CD8-positive, alpha-beta memory T cell (primary cell): ENCODE data around the gene NKX1-2. TPM values are rescaled to one million over a fixed set of nuclear protein-coding genes. Genes with fewer than 3 reads are reported as not detected.

Experiments
- CTCF ChIA-PET: fragments of 350-600 bp; sonication (Branson Sonifier 250); formaldehyde crosslinking; loops from one replicate; lab custom pipeline; 2021; ENCODE audit warnings: antibody characterized with exemption; lab: Charles Lee
- POLR2A ChIA-PET: fragments of 350-600 bp; sonication (Branson Sonifier 250); formaldehyde crosslinking; loops from one replicate; lab custom pipeline; 2021; ENCODE audit warnings: antibody characterized with exemption; lab: Charles Lee
- DNase-seq, 5 donors: peaks; one replicate each; pipeline versions ENCODE4 v3.0.0 to v3.0.0-alpha.2; 2020 to 2022; ENCODE audit warnings: mixed read lengths in 1 of 5
- H3K27ac ChIP-seq: one replicate; pipeline ENCODE4 v1.7.0; 2013; ENCODE audit warnings: low read depth, mild to moderate bottlenecking, low read length, moderate library complexity
- H3K27me3 ChIP-seq: 2 replicates; pipeline ENCODE4 v1.7.0; 2013; ENCODE audit warnings: low read length, mild to moderate bottlenecking; ENCODE audit not compliant: insufficient read depth, poor library complexity, severe bottlenecking
- H3K36me3 ChIP-seq: 2 replicates; pipeline ENCODE4 v1.7.0; 2013; ENCODE audit warnings: mild to moderate bottlenecking, low read length, moderate library complexity; ENCODE audit not compliant: insufficient read depth
- H3K4me1 ChIP-seq: 2 replicates; pipeline ENCODE4 v1.7.0; 2013; ENCODE audit warnings: mild to moderate bottlenecking, low read length, moderate library complexity; ENCODE audit not compliant: insufficient read depth
- H3K4me3 ChIP-seq: 2 replicates; pipeline ENCODE4 v1.7.0; 2013; ENCODE audit warnings: mild to moderate bottlenecking, low read length
- H3K9me3 ChIP-seq: 2 replicates; pipeline ENCODE4 v1.7.0; 2013; ENCODE audit warnings: mild to moderate bottlenecking, low read length
- H3K27ac Mint-ChIP-seq, 8 donors: one replicate each; pipeline ENCODE4 v1.8.0; 2020 to 2021; ENCODE audit warnings: mixed read lengths in 8 of 8, mild to moderate bottlenecking in 6 of 8, inconsistent platforms in 3 of 8, moderate library complexity in 3 of 8
- H3K27me3 Mint-ChIP-seq, 2 donors: one replicate each; pipeline ENCODE4 v1.8.0; 2020 to 2021; ENCODE audit warnings: mixed read lengths in 2 of 2, mild to moderate bottlenecking in 1 of 2, moderate library complexity in 1 of 2
- H3K36me3 Mint-ChIP-seq, 3 donors: one replicate each; pipeline ENCODE4 v1.8.0; 2020 to 2021; ENCODE audit warnings: mixed read lengths in 3 of 3, inconsistent platforms in 1 of 3, mild to moderate bottlenecking in 1 of 3
- H3K4me1 Mint-ChIP-seq, 3 donors: one replicate each; pipeline ENCODE4 v1.8.0; 2020 to 2021; ENCODE audit warnings: mixed read lengths in 3 of 3, inconsistent platforms in 1 of 3, mild to moderate bottlenecking in 1 of 3
- H3K4me3 Mint-ChIP-seq, 7 donors: one replicate each; pipeline ENCODE4 v1.8.0; 2020 to 2021; ENCODE audit warnings: mixed read lengths in 7 of 7, mild to moderate bottlenecking in 6 of 7, moderate library complexity in 4 of 7, inconsistent platforms in 2 of 7
- H3K9me3 Mint-ChIP-seq, 5 donors: one replicate each; pipeline ENCODE4 v1.8.0; 2020 to 2022; ENCODE audit warnings: mixed read lengths in 5 of 5, mild to moderate bottlenecking in 3 of 5, moderate library complexity in 2 of 5, inconsistent platforms in 1 of 5
- polyA plus RNA-seq: library from polyadenylated mRNA; unstranded; fragments of 300-500 nt; fragmentation: Illumina TruSeq; gene quantifications from one replicate; pipeline ENCODE4 v1.2.3, GENCODE V29; 2021
- total RNA-seq, 2 experiments: library from RNA; stranded (reverse); gene quantifications; one replicate each; pipeline ENCODE4 v1.2.3, GENCODE V29; 2021

The NKX1-2 gene
- total and polyA plus RNA-seq, 3 experiments from 2014 or later, result not detected

- Mint-ChIP-seq H3K4me3 (peak overlapping the region in 4 of 7 donors; percentile 20 to 69 (median 48)), H3K27me3 (no peaks in the 10 kb centered on the region), H3K9me3 (no peaks in the 10 kb centered on the region), H3K36me3 (peaks cover under 1 to 32% (median 14%) of the 10 kb centered on the region in 3 donors), H3K27ac (no peak overlapping the region), H3K4me1 (peaks cover 0 to 3% (median 0%) of the 10 kb centered on the region in 3 donors)
- Histone ChIP-seq H3K27ac (no peak overlapping the region), H3K9me3 (no peaks in the 10 kb centered on the region), H3K36me3 (no peaks in the 10 kb centered on the region), H3K27me3 (no peaks in the 10 kb centered on the region), H3K4me3 (no peak overlapping the region), H3K4me1 (peaks cover 4% of the 10 kb centered on the region)
- DNase-seq, result no peak
- ChIA-PET POLR2A (no interaction called here), CTCF (no interaction called here)
Observed at GRCh38 chr10:124494046-124494807, 44.4 kb upstream of the NKX1-2 start.

DNA sequence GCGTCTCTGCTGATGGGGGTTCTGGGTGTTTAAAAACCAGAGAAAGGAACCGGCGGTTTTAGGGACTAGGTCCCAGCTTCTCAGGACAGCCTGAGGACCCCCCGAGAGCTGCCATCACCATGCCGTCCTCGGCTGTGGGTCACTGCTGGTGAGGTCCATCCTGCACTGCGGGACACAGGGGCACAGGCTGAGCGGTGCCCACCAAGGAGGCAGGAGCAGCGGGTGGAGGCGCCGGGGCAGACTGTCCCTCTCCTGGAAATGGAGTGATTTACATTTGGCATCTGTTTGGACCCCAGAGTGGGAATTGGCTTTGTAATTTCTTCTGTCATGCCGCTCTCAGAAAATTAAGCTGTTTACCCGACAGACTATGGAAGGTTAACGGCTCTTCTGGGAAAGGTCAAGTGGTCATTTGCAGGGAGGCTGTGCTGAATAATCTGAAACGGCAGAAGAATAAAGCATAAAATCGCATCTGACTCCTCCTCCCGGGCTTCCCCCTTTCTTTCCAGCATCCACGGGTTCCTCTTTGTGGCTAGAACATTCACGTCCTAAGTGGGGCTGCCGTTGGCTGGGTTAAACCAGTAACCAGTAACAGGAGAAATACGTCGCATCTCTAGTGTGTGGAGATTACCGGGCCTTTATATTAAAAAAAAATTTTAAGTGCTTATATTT is 43.5 kb upstream of the NKX1-2 start:
- H3K4me3 Mint-ChIP-seq, result no peak overlapping the region
- POLR2A ChIA-PET, result no interaction called here

GRCh38 chr10:124492266-124492665 is 42.4 kb upstream of the NKX1-2 start:
- no peak overlapping the region for H3K4me3 Mint-ChIP-seq
- Histone ChIP-seq H3K4me3 (no peak overlapping the region), H3K4me1 (peaks cover 4% of the 10 kb centered on the region), H3K27ac (no peak overlapping the region), H3K27me3 (no peaks in the 10 kb centered on the region), H3K9me3 (no peaks in the 10 kb centered on the region), H3K36me3 (no peaks in the 10 kb centered on the region)
- peak overlapping the region in 1 of 8 donors; percentile 24 for H3K27ac Mint-ChIP-seq
- peaks cover 0 to 2% (median 1%) of the 10 kb centered on the region in 5 donors for H3K9me3 Mint-ChIP-seq
- H3K4me1 Mint-ChIP-seq, result peaks cover 0 to 3% (median 0%) of the 10 kb centered on the region in 3 donors
- no peak for DNase-seq
- ChIA-PET CTCF (no interaction called here), POLR2A (no interaction called here)
- peaks cover 12 to 37% (median 16%) of the 10 kb centered on the region in 3 donors for H3K36me3 Mint-ChIP-seq
- no peaks in the 10 kb centered on the region for H3K27me3 Mint-ChIP-seq

More for the DNA sequence above, 43.5 kb upstream of the NKX1-2 start:
- H3K4me1 ChIP-seq, result peaks cover 4% of the 10 kb centered on the region
- CTCF ChIA-PET, result no interaction called here
- no peaks in the 10 kb centered on the region for H3K27me3 ChIP-seq
- Mint-ChIP-seq H3K27me3 (no peaks in the 10 kb centered on the region), H3K27ac (peak overlapping the region in 1 of 8 donors; percentile 50), H3K36me3 (peaks cover 9 to 40% (median 16%) of the 10 kb centered on the region in 3 donors), H3K9me3 (no peaks in the 10 kb centered on the region), H3K4me1 (peaks cover 0 to 3% (median 0%) of the 10 kb centered on the region in 3 donors)
- H3K27ac ChIP-seq, result no peak overlapping the region
- no peaks in the 10 kb centered on the region for H3K36me3 ChIP-seq
- no peak for DNase-seq
- H3K9me3 ChIP-seq, result no peaks in the 10 kb centered on the region
- H3K4me3 ChIP-seq, result no peak overlapping the region

DNA sequence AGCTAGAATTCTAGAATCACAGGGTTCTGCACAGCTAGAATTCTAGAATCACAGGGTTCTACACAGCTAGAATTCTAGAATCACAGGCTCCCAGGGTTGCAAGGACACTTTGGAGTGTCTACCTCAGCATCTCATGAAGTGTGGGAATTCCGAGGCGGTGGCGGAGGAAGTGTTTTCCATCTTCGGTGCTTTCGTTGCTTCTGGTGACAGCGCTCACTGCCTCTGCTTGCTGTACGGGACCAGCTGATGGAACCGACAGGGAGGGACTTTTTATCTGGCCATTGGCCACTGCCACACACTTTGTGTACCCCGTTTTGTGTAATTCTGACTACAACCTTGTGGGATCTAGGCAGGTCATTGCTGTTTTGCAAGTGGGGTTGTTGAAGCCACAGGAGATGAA is 41.3 kb upstream of the NKX1-2 start:
- Histone ChIP-seq H3K36me3 (no peaks in the 10 kb centered on the region), H3K4me1 (peaks cover 4% of the 10 kb centered on the region), H3K4me3 (no peak overlapping the region), H3K27ac (no peak overlapping the region), H3K9me3 (no peaks in the 10 kb centered on the region), H3K27me3 (no peaks in the 10 kb centered on the region)
- H3K27ac Mint-ChIP-seq, result no peak overlapping the region
- peaks cover 0 to 3% (median 0%) of the 10 kb centered on the region in 3 donors for H3K4me1 Mint-ChIP-seq
- peaks cover 0 to 4% (median 3%) of the 10 kb centered on the region in 5 donors for H3K9me3 Mint-ChIP-seq
- no peak for DNase-seq
- CTCF ChIA-PET, result no interaction called here
- H3K36me3 Mint-ChIP-seq, result peaks cover 19 to 39% (median 22%) of the 10 kb centered on the region in 3 donors
- H3K27me3 Mint-ChIP-seq, result no peaks in the 10 kb centered on the region
- POLR2A ChIA-PET, result no interaction called here
- H3K4me3 Mint-ChIP-seq, result no peak overlapping the region

DNA sequence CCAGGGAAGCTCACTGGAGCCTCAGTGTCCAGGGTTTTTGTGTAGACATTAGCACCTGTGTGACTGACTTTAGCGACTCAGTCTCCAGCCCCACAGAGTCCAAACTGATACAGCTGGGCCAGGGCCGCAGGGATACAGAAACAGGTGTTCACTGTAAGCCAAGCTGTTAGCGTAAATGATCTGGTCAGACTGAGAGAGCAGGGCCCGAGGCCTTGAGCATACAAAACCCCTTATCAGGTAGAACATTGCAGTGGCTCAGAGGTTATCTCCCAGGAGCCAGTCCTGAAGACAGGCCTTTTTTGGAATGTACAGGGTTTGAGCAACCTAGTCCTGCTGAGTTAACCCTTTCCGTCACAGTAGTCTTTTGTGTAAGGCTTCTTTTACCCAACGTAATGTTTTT is 36.8 kb upstream of the NKX1-2 start:
- Histone ChIP-seq H3K4me1 (no peaks in the 10 kb centered on the region), H3K4me3 (no peak overlapping the region), H3K36me3 (no peaks in the 10 kb centered on the region), H3K9me3 (no peaks in the 10 kb centered on the region), H3K27me3 (no peaks in the 10 kb centered on the region), H3K27ac (no peak overlapping the region)
- no peaks in the 10 kb centered on the region for H3K27me3 Mint-ChIP-seq
- no peak overlapping the region for H3K4me3 Mint-ChIP-seq
- peaks cover 19 to 27% (median 25%) of the 10 kb centered on the region in 3 donors for H3K36me3 Mint-ChIP-seq
- DNase-seq, result no peak
- no peak overlapping the region for H3K27ac Mint-ChIP-seq
- no peaks in the 10 kb centered on the region for H3K4me1 Mint-ChIP-seq
- POLR2A ChIA-PET, result no interaction called here
- CTCF ChIA-PET, result no interaction called here
- peaks cover 0 to 5% (median 4%) of the 10 kb centered on the region in 5 donors for H3K9me3 Mint-ChIP-seq

GRCh38 chr10:124484661-124485060 is 34.8 kb upstream of the NKX1-2 start:
- Histone ChIP-seq H3K27ac (no peak overlapping the region), H3K9me3 (no peaks in the 10 kb centered on the region), H3K36me3 (no peaks in the 10 kb centered on the region), H3K4me3 (no peak overlapping the region), H3K27me3 (no peaks in the 10 kb centered on the region), H3K4me1 (no peaks in the 10 kb centered on the region)
- POLR2A ChIA-PET, result no interaction called here
- Mint-ChIP-seq H3K9me3 (peaks cover 0 to 5% (median 4%) of the 10 kb centered on the region in 5 donors), H3K27me3 (no peaks in the 10 kb centered on the region), H3K4me1 (peaks cover 0 to 2% (median 0%) of the 10 kb centered on the region in 3 donors), H3K4me3 (no peak overlapping the region), H3K36me3 (peaks cover 11 to 25% (median 17%) of the 10 kb centered on the region in 3 donors), H3K27ac (peak overlapping the region in 1 of 8 donors; percentile 17)
- CTCF ChIA-PET, result no interaction called here
- DNase-seq, result no peak

- Mint-ChIP-seq H3K36me3 (peaks cover 11 to 23% (median 15%) of the 10 kb centered on the region in 3 donors), H3K4me1 (peaks cover 0 to 2% (median 0%) of the 10 kb centered on the region in 3 donors), H3K4me3 (no peak overlapping the region), H3K27me3 (no peaks in the 10 kb centered on the region), H3K9me3 (peaks cover 0 to 5% (median 4%) of the 10 kb centered on the region in 5 donors), H3K27ac (peak overlapping the region in 1 of 8 donors; percentile 5)
- ChIA-PET CTCF (no interaction called here), POLR2A (no interaction called here)
- no peak for DNase-seq
- Histone ChIP-seq H3K4me3 (no peak overlapping the region), H3K27me3 (no peaks in the 10 kb centered on the region), H3K4me1 (no peaks in the 10 kb centered on the region), H3K9me3 (no peaks in the 10 kb centered on the region), H3K36me3 (no peaks in the 10 kb centered on the region), H3K27ac (no peak overlapping the region)
Observed at GRCh38 chr10:124484031-124484430, 34.2 kb upstream of the NKX1-2 start.

GRCh38 chr10:124482876-124483275 is 33.0 kb upstream of the NKX1-2 start:
- Mint-ChIP-seq H3K4me1 (peaks cover 0 to 2% (median 0%) of the 10 kb centered on the region in 3 donors), H3K9me3 (peaks cover 0 to 5% (median 4%) of the 10 kb centered on the region in 5 donors), H3K27ac (peak overlapping the region in 3 of 8 donors; percentile 19 to 87 (median 85)), H3K27me3 (no peaks in the 10 kb centered on the region), H3K36me3 (peaks cover 7 to 13% (median 9%) of the 10 kb centered on the region in 3 donors), H3K4me3 (no peak overlapping the region)
- POLR2A ChIA-PET, result no interaction called here
- no peaks in the 10 kb centered on the region for H3K9me3 ChIP-seq
- no peak overlapping the region for H3K27ac ChIP-seq
- H3K27me3 ChIP-seq, result no peaks in the 10 kb centered on the region
- CTCF ChIA-PET, result no interaction called here
- H3K4me3 ChIP-seq, result no peak overlapping the region
- no peaks in the 10 kb centered on the region for H3K4me1 ChIP-seq
- DNase-seq, result no peak
- no peaks in the 10 kb centered on the region for H3K36me3 ChIP-seq
